ENCODE measurements around the gene ANKRD63.

The ANKRD63 gene

DNA sequence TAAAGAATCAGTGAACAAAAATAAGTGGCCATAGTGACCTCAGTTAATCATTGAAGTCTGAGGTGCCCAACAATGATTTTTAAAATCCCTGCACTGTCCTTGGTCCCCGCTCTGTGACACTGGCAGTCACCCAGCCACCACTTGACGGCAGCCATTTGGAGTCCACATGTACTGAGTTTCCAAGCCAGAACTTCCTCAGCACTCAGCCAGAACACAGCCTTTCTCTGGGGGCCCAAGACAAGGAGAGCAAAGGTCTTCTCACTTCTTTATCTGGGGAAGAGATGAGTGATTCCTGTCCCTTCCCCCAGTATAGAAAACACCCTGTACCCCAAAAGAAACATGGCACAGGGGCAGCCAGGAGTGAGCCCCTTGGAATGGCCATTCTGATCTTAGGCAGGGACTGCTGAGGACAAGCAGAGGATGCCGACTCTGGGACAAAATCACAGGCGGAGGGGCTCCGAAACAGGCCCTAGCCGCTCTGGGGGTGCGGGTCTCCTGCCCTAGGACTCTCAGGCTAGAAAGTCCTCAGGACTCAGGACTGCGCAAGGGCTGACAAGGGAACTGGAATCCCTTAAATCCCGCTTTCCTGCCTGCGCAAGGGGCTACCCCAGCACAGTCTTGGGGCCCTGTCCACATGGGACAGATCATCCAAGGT is 31.3 kb downstream of the ANKRD63 start:
- Histone ChIP-seq H3K4me2 (ENCODE audit: low read length, poor library complexity, severe bottlenecking) (no peak overlapping the region), H4K8ac (ENCODE audit: low read length) (no peak overlapping the region), H3K27ac (ENCODE audit: low read length, poor library complexity, severe bottlenecking) (no peak overlapping the region), H3K14ac (ENCODE audit: low read length in 2 of 2) (no peak overlapping the region), H2BK15ac (ENCODE audit: low read depth, poor library complexity, severe bottlenecking) (peak overlapping the region; percentile 54), H3K27me3 (ENCODE audit: control insufficient read depth in 1 of 2, insufficient read depth in 1 of 2, low read length in 2 of 2) (peaks cover 0 to 80% of the 10 kb centered on the region in 2 experiments), H2AFZ (ENCODE audit: low read depth, low read length) (no peak overlapping the region), H3K79me1 (replicated peaks; ENCODE audit: low read length, poor library complexity, severe bottlenecking) (peaks cover 1% of the 10 kb centered on the region), H3K4ac (ENCODE audit: low read depth in 1 of 2, low read length in 2 of 2) (no peak overlapping the region), H4K91ac (ENCODE audit: low read length) (no peak overlapping the region), H3K9me3 (ENCODE audit: control insufficient read depth, low read length) (no peaks in the 10 kb centered on the region), H3K23ac (ENCODE audit: low read length in 2 of 2) (no peak overlapping the region), H2AK5ac (ENCODE audit: low read length, severe bottlenecking) (no peak overlapping the region), H3K9ac (ENCODE audit: low read length) (no peak overlapping the region), H3K4me1 (ENCODE audit: control insufficient read depth, insufficient read depth, low read depth, low read length) (peaks cover 27% of the 10 kb centered on the region), H2BK12ac (ENCODE audit: low read length in 2 of 2) (no peak overlapping the region), H3K36me3 (ENCODE audit: control insufficient read depth in 1 of 2, insufficient read depth in 2 of 2, low read depth in 1 of 2, low read length in 2 of 2) (no peaks in the 10 kb centered on the region), H2BK5ac (ENCODE audit: low read depth, low read length, poor library complexity, severe bottlenecking) (no peak overlapping the region), H3K18ac (ENCODE audit: low read depth in 1 of 2, low read length in 2 of 2) (no peak overlapping the region), H3K4me3 (ENCODE audit: insufficient read depth in 1 of 2, low read depth in 1 of 2, low read length in 2 of 2) (no peak overlapping the region), H2BK120ac (ENCODE audit: low read depth, low read length) (no peak overlapping the region)
- 91% methylated on average over 10 of the region's 10 CpGs for WGBS
- DNase-seq = no peak

DNA sequence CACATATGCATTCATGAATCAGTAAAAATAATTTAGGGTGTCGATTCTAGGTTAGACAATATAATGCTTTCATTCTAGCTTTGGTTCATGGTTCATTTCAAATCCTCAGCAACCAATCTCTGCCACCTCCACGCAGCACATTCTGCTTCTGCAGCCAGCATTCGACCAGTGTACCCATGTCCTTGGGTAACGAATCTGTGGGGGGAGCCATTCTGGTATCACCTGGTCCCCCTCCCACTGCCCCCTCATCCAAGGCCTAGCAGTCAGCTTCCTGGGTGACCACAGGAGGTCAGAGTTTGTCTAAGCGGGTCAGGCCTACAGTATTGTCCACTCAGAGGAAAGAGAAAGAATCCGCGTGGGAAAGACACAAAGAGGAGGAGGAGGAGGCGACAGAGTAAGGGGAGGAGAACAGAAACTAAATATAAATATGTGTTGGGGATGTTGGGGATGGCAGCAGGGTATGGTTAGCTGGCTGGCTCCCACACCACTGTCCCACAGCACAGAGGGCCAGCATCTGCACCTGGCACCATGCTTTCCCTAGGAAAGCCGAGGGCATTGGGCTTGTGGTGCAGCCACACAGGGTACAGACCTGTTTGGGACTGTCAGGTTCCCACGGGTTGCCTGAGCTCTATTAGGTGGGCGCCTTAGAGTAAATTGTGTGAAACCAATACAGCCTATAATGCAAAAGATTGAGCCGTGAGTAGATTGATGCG is 31.9 kb downstream of the ANKRD63 start:
- Histone ChIP-seq H3K9ac (ENCODE audit: low read length) (no peak overlapping the region), H3K14ac (ENCODE audit: low read length in 2 of 2) (no peak overlapping the region), H2AFZ (ENCODE audit: low read depth, low read length) (no peak overlapping the region), H2BK15ac (ENCODE audit: low read depth, poor library complexity, severe bottlenecking) (no peak overlapping the region), H3K4me3 (ENCODE audit: insufficient read depth in 1 of 2, low read depth in 1 of 2, low read length in 2 of 2) (no peak overlapping the region), H4K8ac (ENCODE audit: low read length) (no peak overlapping the region), H4K91ac (ENCODE audit: low read length) (peak overlapping the region; percentile 25), H3K79me1 (replicated peaks; ENCODE audit: low read length, poor library complexity, severe bottlenecking) (peaks cover 1% of the 10 kb centered on the region), H2BK5ac (ENCODE audit: low read depth, low read length, poor library complexity, severe bottlenecking) (no peak overlapping the region), H3K36me3 (ENCODE audit: control insufficient read depth in 1 of 2, insufficient read depth in 2 of 2, low read depth in 1 of 2, low read length in 2 of 2) (no peaks in the 10 kb centered on the region), H3K4me1 (ENCODE audit: control insufficient read depth, insufficient read depth, low read depth, low read length) (peaks cover 26% of the 10 kb centered on the region), H3K23ac (ENCODE audit: low read length in 2 of 2) (no peak overlapping the region), H2BK120ac (ENCODE audit: low read depth, low read length) (no peak overlapping the region), H3K27ac (ENCODE audit: low read length, poor library complexity, severe bottlenecking) (no peak overlapping the region), H3K9me3 (ENCODE audit: control insufficient read depth, low read length) (no peaks in the 10 kb centered on the region), H3K4ac (ENCODE audit: low read depth in 1 of 2, low read length in 2 of 2) (no peak overlapping the region), H3K18ac (ENCODE audit: low read depth in 1 of 2, low read length in 2 of 2) (no peak overlapping the region), H3K4me2 (ENCODE audit: low read length, poor library complexity, severe bottlenecking) (no peak overlapping the region), H2AK5ac (ENCODE audit: low read length, severe bottlenecking) (no peak overlapping the region), H2BK12ac (ENCODE audit: low read length in 2 of 2) (no peak overlapping the region), H3K27me3 (ENCODE audit: control insufficient read depth in 1 of 2, insufficient read depth in 1 of 2, low read length in 2 of 2) (peaks cover 0 to 81% of the 10 kb centered on the region in 2 experiments)
- no peak for DNase-seq
- WGBS = 91% methylated on average over 13 of the region's 13 CpGs

DNA sequence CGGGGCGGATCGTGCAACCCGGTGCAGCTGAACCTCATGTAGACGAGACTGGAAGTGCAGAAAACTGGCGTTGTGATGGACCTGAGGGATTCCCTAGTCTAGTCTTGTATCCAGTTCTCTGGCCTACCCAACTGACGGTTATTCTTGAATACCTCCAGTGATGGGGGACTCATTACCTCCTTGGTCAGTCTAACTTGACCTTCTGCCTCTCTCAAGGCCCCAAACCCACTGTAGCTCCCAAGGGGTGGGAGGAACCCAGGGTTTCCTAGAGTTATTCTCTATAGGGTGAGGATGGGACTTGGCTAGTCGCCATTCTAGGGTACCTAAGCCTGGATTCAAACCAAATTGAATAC is 32.6 kb downstream of the ANKRD63 start:
- Histone ChIP-seq H4K91ac (ENCODE audit: low read length) (no peak overlapping the region), H3K27ac (ENCODE audit: low read length, poor library complexity, severe bottlenecking) (no peak overlapping the region), H2BK5ac (ENCODE audit: low read depth, low read length, poor library complexity, severe bottlenecking) (no peak overlapping the region), H3K4me3 (ENCODE audit: insufficient read depth in 1 of 2, low read depth in 1 of 2, low read length in 2 of 2) (no peak overlapping the region), H3K27me3 (ENCODE audit: control insufficient read depth in 1 of 2, insufficient read depth in 1 of 2, low read length in 2 of 2) (peaks cover 0 to 75% of the 10 kb centered on the region in 2 experiments), H3K4ac (ENCODE audit: low read depth in 1 of 2, low read length in 2 of 2) (no peak overlapping the region), H4K8ac (ENCODE audit: low read length) (no peak overlapping the region), H2BK15ac (ENCODE audit: low read depth, poor library complexity, severe bottlenecking) (no peak overlapping the region), H3K23ac (ENCODE audit: low read length in 2 of 2) (no peak overlapping the region), H2BK12ac (ENCODE audit: low read length in 2 of 2) (no peak overlapping the region), H2AFZ (ENCODE audit: low read depth, low read length) (no peak overlapping the region), H3K36me3 (ENCODE audit: control insufficient read depth in 1 of 2, insufficient read depth in 2 of 2, low read depth in 1 of 2, low read length in 2 of 2) (no peaks in the 10 kb centered on the region), H3K18ac (ENCODE audit: low read depth in 1 of 2, low read length in 2 of 2) (no peak overlapping the region), H2BK120ac (ENCODE audit: low read depth, low read length) (no peak overlapping the region), H3K4me2 (ENCODE audit: low read length, poor library complexity, severe bottlenecking) (no peak overlapping the region), H3K79me1 (replicated peaks; ENCODE audit: low read length, poor library complexity, severe bottlenecking) (no peaks in the 10 kb centered on the region), H3K9me3 (ENCODE audit: control insufficient read depth, low read length) (no peaks in the 10 kb centered on the region), H3K4me1 (ENCODE audit: control insufficient read depth, insufficient read depth, low read depth, low read length) (peaks cover 26% of the 10 kb centered on the region), H3K9ac (ENCODE audit: low read length) (no peak overlapping the region), H2AK5ac (ENCODE audit: low read length, severe bottlenecking) (no peak overlapping the region), H3K14ac (ENCODE audit: low read length in 2 of 2) (no peak overlapping the region)
- 88% methylated on average over 7 of the region's 8 CpGs for WGBS
- DNase-seq = no peak

DNA sequence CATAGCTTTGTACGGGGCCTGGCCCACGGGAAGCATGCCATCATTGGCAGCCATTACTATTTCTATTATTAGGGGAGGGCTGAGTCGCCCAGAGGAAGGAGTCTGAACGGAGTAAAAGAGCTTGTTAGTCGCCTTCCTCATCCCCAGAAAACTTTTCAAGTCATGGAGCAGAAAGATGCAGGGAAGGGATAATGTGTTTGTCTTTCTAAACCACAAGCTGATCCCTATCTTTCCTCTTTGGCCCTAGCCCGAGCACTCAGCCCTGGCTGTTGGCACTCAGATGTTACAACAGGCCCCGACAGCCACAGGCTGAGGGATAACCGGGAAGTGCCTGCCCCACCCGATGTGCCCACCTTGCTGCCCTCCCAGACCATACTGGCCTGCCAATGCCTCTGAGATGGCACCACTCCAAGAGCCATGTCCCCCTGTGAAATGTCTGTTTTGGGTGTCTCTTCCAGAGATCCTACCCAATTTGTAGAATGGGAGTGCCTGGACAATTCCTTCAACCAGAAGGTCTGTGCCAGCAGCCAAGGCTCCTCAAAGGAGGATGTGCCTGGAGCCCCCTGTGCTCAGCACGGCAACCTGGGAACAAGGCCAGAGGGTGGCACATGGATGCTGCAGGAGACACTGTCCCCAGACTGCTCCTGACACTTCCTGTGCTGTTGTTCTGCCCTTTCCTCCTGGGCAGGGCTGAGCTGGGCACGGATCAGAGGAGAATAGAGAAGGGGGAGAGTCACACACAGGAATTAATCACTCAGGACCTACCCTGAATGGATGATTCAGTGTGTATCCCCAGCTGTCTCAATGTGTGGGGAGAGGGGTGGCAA is 33.2 kb downstream of the ANKRD63 start:
- H3K36me3 ChIP-seq (ENCODE audit: control insufficient read depth in 1 of 2, insufficient read depth in 2 of 2, low read depth in 1 of 2, low read length in 2 of 2) = no peaks in the 10 kb centered on the region
- H2AK5ac ChIP-seq (ENCODE audit: low read length, severe bottlenecking) = no peak overlapping the region
- H4K8ac ChIP-seq (ENCODE audit: low read length) = no peak overlapping the region
- H2BK5ac ChIP-seq (ENCODE audit: low read depth, low read length, poor library complexity, severe bottlenecking) = no peak overlapping the region
- peak; percentile 81 for DNase-seq
- no peak overlapping the region for H3K4me3 ChIP-seq (ENCODE audit: insufficient read depth in 1 of 2, low read depth in 1 of 2, low read length in 2 of 2)
- no peak overlapping the region for H3K4me2 ChIP-seq (ENCODE audit: low read length, poor library complexity, severe bottlenecking)
- H2BK120ac ChIP-seq (ENCODE audit: low read depth, low read length) = no peak overlapping the region
- H2BK12ac ChIP-seq (ENCODE audit: low read length in 2 of 2) = peak overlapping the region in 1 of 2 experiments; percentile 0
- H2BK15ac ChIP-seq (ENCODE audit: low read depth, poor library complexity, severe bottlenecking) = no peak overlapping the region
- H3K9me3 ChIP-seq (ENCODE audit: control insufficient read depth, low read length) = no peaks in the 10 kb centered on the region
- no peak overlapping the region for H2AFZ ChIP-seq (ENCODE audit: low read depth, low read length)
- no peak overlapping the region for H4K91ac ChIP-seq (ENCODE audit: low read length)
- H3K23ac ChIP-seq (ENCODE audit: low read length in 2 of 2) = no peak overlapping the region
- peaks cover 26% of the 10 kb centered on the region for H3K4me1 ChIP-seq (ENCODE audit: control insufficient read depth, insufficient read depth, low read depth, low read length)
- no peak overlapping the region for H3K27ac ChIP-seq (ENCODE audit: low read length, poor library complexity, severe bottlenecking)
- H3K14ac ChIP-seq (ENCODE audit: low read length in 2 of 2) = no peak overlapping the region
- no peaks in the 10 kb centered on the region for H3K79me1 ChIP-seq (replicated peaks; ENCODE audit: low read length, poor library complexity, severe bottlenecking)
- 64% methylated on average over 10 of the region's 11 CpGs for WGBS
- no peak overlapping the region for H3K18ac ChIP-seq (ENCODE audit: low read depth in 1 of 2, low read length in 2 of 2)
- peaks cover 0 to 72% of the 10 kb centered on the region in 2 experiments for H3K27me3 ChIP-seq (ENCODE audit: control insufficient read depth in 1 of 2, insufficient read depth in 1 of 2, low read length in 2 of 2)
- H3K9ac ChIP-seq (ENCODE audit: low read length) = no peak overlapping the region
- no peak overlapping the region for H3K4ac ChIP-seq (ENCODE audit: low read depth in 1 of 2, low read length in 2 of 2)

Data from mesenchymal stem cell (in vitro differentiated cells and primary cell).